ENCODE results near the gene ALPL.

DNA sequence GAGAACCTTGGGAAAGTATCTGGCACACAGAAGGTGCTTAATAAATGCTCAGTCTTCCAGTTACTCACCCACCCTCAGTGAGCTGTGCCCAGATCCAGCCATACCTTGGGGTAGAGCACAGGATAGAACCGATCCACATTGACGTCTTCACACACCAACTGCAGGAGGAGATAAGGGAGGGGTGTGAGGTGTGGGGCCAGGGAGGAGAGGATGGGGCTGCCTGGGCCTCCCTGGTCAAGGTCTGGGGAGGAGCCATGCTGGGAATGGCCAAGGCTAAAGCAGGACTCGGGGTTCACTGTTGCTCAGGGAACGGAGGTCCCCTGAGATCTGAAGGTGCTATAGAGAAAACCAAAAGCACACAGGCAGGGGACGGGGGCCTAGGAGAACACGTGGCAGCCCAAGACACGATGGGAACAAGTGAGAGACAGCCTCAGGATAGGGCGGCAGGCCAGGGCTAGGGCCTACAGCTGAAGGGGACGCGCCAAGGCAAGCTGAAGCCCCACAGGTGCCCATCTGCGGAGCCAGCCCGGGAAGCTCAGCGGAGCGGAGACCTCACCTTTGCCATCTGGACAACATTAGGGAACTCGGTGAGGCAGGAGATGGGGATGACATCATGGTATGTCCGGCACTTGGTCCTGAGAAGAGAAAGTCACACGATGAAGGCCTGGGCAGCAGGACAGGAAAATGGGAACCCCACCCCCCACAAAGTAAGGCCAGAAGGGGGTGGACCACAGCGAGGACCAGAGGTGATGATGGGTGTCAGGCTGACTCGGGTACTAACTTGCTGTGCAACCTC, 104.0 kb downstream of the ALPL start:
- no peak for TF ChIP-seq POLR2A (IDR thresholded peaks at IDR 0.05)
- TF ChIP-seq, protein P1, sequence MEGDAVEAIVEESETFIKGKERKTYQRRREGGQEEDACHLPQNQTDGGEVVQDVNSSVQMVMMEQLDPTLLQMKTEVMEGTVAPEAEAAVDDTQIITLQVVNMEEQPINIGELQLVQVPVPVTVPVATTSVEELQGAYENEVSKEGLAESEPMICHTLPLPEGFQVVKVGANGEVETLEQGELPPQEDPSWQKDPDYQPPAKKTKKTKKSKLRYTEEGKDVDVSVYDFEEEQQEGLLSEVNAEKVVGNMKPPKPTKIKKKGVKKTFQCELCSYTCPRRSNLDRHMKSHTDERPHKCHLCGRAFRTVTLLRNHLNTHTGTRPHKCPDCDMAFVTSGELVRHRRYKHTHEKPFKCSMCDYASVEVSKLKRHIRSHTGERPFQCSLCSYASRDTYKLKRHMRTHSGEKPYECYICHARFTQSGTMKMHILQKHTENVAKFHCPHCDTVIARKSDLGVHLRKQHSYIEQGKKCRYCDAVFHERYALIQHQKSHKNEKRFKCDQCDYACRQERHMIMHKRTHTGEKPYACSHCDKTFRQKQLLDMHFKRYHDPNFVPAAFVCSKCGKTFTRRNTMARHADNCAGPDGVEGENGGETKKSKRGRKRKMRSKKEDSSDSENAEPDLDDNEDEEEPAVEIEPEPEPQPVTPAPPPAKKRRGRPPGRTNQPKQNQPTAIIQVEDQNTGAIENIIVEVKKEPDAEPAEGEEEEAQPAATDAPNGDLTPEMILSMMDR (IDR thresholded peaks at IDR 0.05 in 8 of 11, conservative IDR thresholded peaks at IDR 0.05 in 3 of 11), result no peak
